IPS-18c (cell line): ENCODE measurements around the gene SULT4A1.

ENCODE experiments used
- H3K4me3 ChIP-seq: 2 replicates; pipeline ENCODE4 v1.7.0; 2013; ENCODE audit warnings: low read depth, mild to moderate bottlenecking, low read length, moderate library complexity; ENCODE audit not compliant: insufficient read depth
- H3K9me3 ChIP-seq: one replicate; pipeline ENCODE4 v1.6.1; 2013; ENCODE audit warnings: mild to moderate bottlenecking, low read length, moderate library complexity; ENCODE audit not compliant: control insufficient read depth, insufficient read depth

SULT4A1 gene

DNA sequence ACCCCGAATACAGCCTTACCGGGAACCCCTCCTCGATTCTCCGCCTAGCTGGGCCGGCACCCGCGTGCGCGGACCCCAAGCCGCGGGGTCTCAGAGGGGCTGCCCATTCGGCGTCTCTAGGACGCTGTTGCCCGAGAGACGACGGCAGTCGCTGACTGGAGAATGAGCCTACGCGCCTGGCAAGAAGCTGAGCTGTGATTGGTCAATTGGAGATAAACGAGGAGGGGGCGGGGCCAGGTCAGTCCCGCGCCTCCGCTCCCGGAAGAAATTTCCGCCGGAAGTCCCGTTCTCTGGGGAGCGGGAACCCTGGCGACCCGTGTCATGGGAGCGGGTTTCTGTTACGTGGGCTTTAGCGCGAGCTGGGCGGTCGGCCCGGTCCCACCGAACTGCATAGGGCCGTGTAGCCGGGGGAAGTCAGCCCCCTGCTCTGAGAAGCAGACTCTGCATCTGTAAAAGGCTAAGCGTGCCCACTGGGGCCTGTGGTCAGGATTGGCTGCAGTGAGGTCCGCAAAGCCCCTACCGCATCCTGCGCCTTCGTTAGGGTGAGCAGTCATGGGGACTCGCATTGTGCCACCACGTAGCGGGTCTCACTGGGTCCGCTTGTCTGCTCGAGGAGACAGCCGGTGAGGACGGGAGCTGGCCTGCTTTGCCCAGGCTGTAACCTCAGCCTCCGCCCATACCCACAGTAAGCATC is 50.0 kb downstream of the SULT4A1 start, which contains the start of gene EFCAB6:
TSS of gene EFCAB6 (minus strand) at position 157 of the 694 bp plus-strand sequence. CDS start 29,987 bp downstream, outside the sequence.
- peak within 1 kb of the TSS; percentile 89 for H3K4me3 ChIP-seq
- H3K9me3 ChIP-seq, result no peaks in the 10 kb centered on the region

DNA sequence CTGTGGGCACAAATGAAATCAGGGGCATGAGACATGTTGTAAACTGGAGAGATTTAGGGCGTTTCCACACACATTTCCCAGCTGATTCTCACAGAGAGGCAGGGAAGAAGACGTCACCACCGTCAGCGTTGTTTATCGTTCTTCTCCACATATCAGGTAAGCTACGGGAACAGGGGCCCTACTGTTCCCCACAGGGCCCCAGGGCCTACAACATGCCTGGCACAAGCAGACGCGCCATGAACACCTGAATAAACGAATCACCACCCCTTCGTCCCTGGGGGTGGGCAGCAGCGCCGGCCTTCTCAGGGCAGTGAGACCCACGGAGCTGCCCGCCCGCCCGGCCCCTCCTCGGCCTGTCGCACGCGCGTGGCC is 50.5 kb downstream of the SULT4A1 start:
- Histone ChIP-seq H3K4me3 (peak overlapping the region; percentile 89), H3K9me3 (no peaks in the 10 kb centered on the region)

- Histone ChIP-seq H3K4me3 (no peak overlapping the region), H3K9me3 (no peaks in the 10 kb centered on the region)
Observed at GRCh38 chr22:43802897-43803495, 59.3 kb downstream of the SULT4A1 start.

GRCh38 chr22:43800970-43801369 is 61.3 kb downstream of the SULT4A1 start:
- H3K9me3 ChIP-seq, result no peaks in the 10 kb centered on the region
- H3K4me3 ChIP-seq, result no peak overlapping the region

GRCh38 chr22:43798492-43798891 is 63.8 kb downstream of the SULT4A1 start:
- Histone ChIP-seq H3K4me3 (no peak overlapping the region), H3K9me3 (no peaks in the 10 kb centered on the region)

DNA sequence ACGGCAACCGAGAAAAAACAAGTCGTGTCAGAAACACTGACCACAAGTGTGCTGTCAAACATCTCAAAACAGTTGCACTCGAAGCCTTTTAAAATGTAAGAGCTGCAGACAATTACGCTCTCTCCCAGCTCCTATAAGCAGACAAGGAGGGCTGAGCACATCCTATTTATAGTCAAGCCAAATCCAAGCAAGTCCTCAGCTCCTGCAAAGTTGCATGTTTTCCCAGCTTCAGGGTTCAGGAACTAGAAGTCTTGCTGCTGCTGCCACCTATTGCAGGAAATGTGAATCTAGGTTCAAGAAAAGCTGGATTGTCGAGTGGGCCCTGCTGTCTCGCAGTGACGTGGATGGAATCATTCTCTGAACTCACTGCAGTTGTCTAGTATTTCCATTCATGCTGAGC is 65.7 kb downstream of the SULT4A1 start:
- Histone ChIP-seq H3K9me3 (no peaks in the 10 kb centered on the region), H3K4me3 (no peak overlapping the region)

DNA sequence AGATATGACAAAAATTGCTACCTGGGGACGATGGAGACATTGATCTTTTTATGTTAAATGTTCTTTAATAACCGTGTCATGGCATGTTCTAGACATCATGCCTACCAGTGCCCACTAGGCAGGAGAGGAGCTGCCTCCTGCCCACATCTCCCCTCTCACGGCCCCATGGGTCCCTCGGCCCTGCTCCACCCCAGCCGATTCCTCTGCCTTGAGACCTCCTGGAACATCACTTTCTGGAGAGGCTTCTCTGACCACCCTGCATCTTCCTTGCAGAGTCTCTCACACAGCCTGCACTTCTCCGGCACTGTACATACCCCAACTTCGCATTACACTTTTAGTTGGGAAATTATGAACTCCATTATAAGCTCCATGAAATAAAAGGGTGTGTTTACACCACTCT is 67.0 kb downstream of the SULT4A1 start:
- Histone ChIP-seq H3K9me3 (no peaks in the 10 kb centered on the region), H3K4me3 (no peak overlapping the region)

DNA sequence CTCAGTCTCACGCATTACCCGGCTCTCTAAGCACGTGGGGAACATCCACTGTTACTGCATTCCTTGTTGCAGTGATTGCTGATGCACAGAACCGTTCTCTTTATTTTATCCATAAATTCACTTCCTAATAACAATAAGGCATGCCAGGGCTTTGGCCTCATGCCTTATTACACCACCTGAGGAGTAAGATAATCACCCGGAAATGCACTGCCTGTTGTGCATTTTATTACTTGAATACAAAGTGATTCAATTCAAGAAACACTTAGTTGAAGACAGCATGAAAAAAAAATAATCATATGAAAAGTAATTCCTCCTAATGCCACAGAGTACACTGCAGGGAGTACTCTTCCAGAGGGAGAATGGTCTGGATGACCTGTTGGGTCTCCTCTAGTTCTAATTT is 69.4 kb downstream of the SULT4A1 start:
- no peaks in the 10 kb centered on the region for H3K9me3 ChIP-seq
- H3K4me3 ChIP-seq, result no peak overlapping the region

DNA sequence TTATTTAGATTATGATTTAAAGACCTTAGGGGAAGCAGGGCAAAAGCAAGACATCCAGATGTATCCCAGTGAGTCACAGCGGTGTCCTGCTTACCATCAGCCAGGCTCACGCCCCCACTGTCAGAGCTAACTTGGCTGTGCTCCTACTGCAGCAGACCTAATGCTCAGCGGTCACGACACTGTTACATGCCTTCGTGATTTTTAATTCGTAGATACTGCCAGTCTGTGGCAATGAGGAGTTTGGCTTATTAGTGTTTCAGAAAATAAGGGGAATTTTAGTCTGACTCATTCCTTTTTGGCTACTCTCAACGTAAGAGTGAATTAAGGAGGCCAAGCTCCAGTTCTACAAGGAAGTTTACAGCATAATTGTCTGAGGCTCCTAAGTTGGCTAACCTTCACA is 72.9 kb downstream of the SULT4A1 start:
- H3K4me3 ChIP-seq, result no peak overlapping the region
- no peaks in the 10 kb centered on the region for H3K9me3 ChIP-seq

- no peaks in the 10 kb centered on the region for H3K9me3 ChIP-seq
Observed at GRCh38 chr22:43783777-43784176, 78.5 kb downstream of the SULT4A1 start.

DNA sequence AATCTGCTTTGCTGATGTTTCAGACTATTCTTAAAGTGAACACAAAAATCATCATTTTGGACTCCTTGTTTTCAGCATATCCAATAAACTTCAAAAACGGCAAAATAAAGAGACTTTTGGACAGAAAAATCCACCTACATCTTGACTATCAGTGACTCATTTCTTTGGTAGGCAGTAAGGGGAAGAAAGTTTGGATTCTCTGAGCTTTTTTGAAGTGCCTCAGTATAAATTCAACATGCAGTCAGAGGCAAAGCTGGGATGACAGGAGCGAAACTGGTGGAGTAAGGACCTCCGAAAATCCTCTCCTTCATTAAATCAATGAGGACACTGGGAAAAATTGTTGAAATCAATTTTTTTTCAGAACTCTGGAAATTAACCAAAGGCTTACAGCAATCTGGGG is 79.9 kb downstream of the SULT4A1 start:
- no peak overlapping the region for H3K4me3 ChIP-seq

More at GRCh38 chr22:43783777-43784176, 78.5 kb downstream of the SULT4A1 start:
- no peak overlapping the region for H3K4me3 ChIP-seq

GRCh38 chr22:43777286-43777685 is 85.0 kb downstream of the SULT4A1 start:
- no peaks in the 10 kb centered on the region for H3K9me3 ChIP-seq
- H3K4me3 ChIP-seq, result no peak overlapping the region

More for the DNA sequence above, 79.9 kb downstream of the SULT4A1 start:
- H3K9me3 ChIP-seq, result no peaks in the 10 kb centered on the region

DNA sequence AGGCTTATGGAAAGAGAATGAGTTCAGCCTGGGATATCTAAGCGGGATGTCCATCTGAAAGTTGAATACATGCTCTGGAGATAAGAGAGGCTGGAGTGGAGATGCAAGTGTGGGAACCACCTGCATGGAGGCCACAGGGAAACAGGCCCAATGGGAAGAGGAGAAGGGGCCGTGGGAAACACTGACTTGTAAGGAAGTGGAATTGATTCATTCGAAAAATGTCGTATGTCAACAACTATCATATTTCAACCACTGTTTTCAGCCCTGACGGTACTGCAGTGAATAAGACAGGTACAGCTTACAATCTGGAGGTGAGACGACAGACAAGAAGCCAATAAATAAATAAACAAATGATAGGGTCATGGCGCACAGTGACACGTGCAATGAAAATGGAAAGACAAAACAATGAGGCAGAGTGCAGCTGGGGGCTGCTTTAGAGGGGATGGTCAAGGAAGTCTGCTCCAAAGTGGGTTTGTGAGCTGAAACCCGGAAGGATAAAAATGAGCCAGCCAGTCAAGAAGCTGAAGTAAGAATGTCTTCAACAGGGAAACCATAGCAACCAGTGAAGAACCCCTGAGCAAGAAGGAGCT is 86.1 kb downstream of the SULT4A1 start:
- H3K4me3 ChIP-seq, result no peak overlapping the region
- no peaks in the 10 kb centered on the region for H3K9me3 ChIP-seq
